Neural cell (in vitro differentiated cells): ENCODE measurements around the gene ABO. TPM values are rescaled to one million over a fixed set of nuclear protein-coding genes. Genes with fewer than 3 reads are reported as not detected.
"Not testable (repeated sequence)": the region's sequence is repeated elsewhere in the genome, so short reads cannot be mapped to it uniquely, and the experiment has no call there.

Experiments
- H2AFZ ChIP-seq: fragments of 200-600, 300-800 bp; sonication (generic), shearing (Covaris generic); 2 replicates; pipeline ENCODE4 v1.6.0; 2014; ENCODE audit warnings: low read depth, mild to moderate bottlenecking, antibody characterized with exemption, low read length, moderate library complexity
- H3F3A ChIP-seq: fragments of 200-600 bp; shearing (Covaris generic); 2 replicates; pipeline ENCODE4 v1.6.1; 2016; ENCODE audit warnings: mild to moderate bottlenecking, moderate library complexity, mixed read lengths, antibody characterized with exemption, low read length; ENCODE audit not compliant: insufficient read depth, poor library complexity, severe bottlenecking
- H3K27ac ChIP-seq: fragments of 200-600, 300-800 bp; sonication (generic), shearing (Covaris generic); 2 replicates; pipeline ENCODE4 v1.5.1; 2014; ENCODE audit warnings: mild to moderate bottlenecking, low read length, moderate library complexity
- H3K27me3 ChIP-seq: fragments of 300-800, 200-600 bp; sonication (generic), shearing (Covaris generic); 2 replicates; pipeline ENCODE4 v1.6.0; 2014; ENCODE audit warnings: mild to moderate bottlenecking, low read depth, low read length, moderate library complexity; ENCODE audit not compliant: insufficient read depth
- H3K36me3 ChIP-seq: fragments of 300-800, 200-600 bp; sonication (generic), shearing (Covaris generic); 2 replicates; pipeline ENCODE4 v1.5.1; 2014; ENCODE audit warnings: mild to moderate bottlenecking, antibody characterized with exemption, low read length, moderate library complexity; ENCODE audit not compliant: insufficient read depth
- H3K4me2 ChIP-seq: fragments of 300-800, 200-600 bp; sonication (generic), shearing (Covaris generic); 2 replicates; pipeline ENCODE4 v1.6.0; 2014; ENCODE audit warnings: mild to moderate bottlenecking, low read length
- H3K4me3 ChIP-seq: fragments of 300-800, 200-600 bp; sonication (generic), shearing (Covaris generic); 2 replicates; pipeline ENCODE4 v1.5.1; 2014; ENCODE audit warnings: mild to moderate bottlenecking, low read length, moderate library complexity
- H3K79me2 ChIP-seq: fragments of 200-600 bp; shearing (Covaris generic); replicated peaks from 2 replicates; pipeline ENCODE4 v1.6.0; 2014; ENCODE audit warnings: mild to moderate bottlenecking, low read length, moderate library complexity; ENCODE audit not compliant: insufficient read depth
- H3K9ac ChIP-seq: fragments of 300-800, 200-600 bp; sonication (generic), shearing (Covaris generic); 2 replicates; pipeline ENCODE4 v1.6.1; 2016; ENCODE audit warnings: mild to moderate bottlenecking, low read length, mixed read lengths
- H3K9me2 ChIP-seq: fragments of 200-600 bp; shearing (Covaris generic); 2 replicates; pipeline ENCODE4 v1.6.1; 2016; ENCODE audit warnings: mild to moderate bottlenecking, low read length, mixed read lengths; ENCODE audit not compliant: insufficient read depth
- H3K9me3 ChIP-seq: fragments of 200-600, 300-800 bp; sonication (generic), shearing (Covaris generic); 2 replicates; pipeline ENCODE4 v1.6.1; 2016; ENCODE audit warnings: mild to moderate bottlenecking, mixed run types, low read length, moderate library complexity, mixed read lengths
- H4K20me1 ChIP-seq: fragments of 200-600 bp; shearing (Covaris generic); 2 replicates; pipeline ENCODE4 v1.6.1; 2016; ENCODE audit warnings: mild to moderate bottlenecking, mixed run types; ENCODE audit not compliant: insufficient read depth
- CTCF ChIP-seq: fragments of 450-650 bp; IDR thresholded peaks from 2 replicates; pipeline ENCODE4 v1.5.1; 2014; ENCODE audit warnings: antibody characterized with exemption, mild to moderate bottlenecking, moderate library complexity; ENCODE audit not compliant: poor library complexity, severe bottlenecking
- EP300 ChIP-seq: fragments of 450-650 bp; conservative IDR thresholded peaks from 2 replicates; pipeline ENCODE4 v1.6.1; 2014; ENCODE audit warnings: antibody characterized with exemption, mild to moderate bottlenecking, moderate library complexity; ENCODE audit not compliant: poor library complexity, severe bottlenecking
- EZH2 ChIP-seq: fragments of 200-600, 300-800 bp; shearing (Covaris generic), sonication (generic); IDR thresholded peaks from 2 replicates; pipeline ENCODE4 v1.6.1; 2014; ENCODE audit warnings: antibody characterized with exemption, low read length, borderline replicate concordance, mild to moderate bottlenecking; ENCODE audit not compliant: insufficient read depth, poor library complexity, severe bottlenecking
- MXI1 ChIP-seq: fragments of 450-650 bp; conservative IDR thresholded peaks from 2 replicates; pipeline ENCODE4 v1.6.1; 2014; ENCODE audit warnings: antibody characterized with exemption, mild to moderate bottlenecking; ENCODE audit not compliant: poor library complexity, severe bottlenecking
- POLR2AphosphoS5 ChIP-seq: IDR thresholded peaks from 2 replicates; pipeline ENCODE4 v1.6.1; 2012
- RAD21 ChIP-seq: fragments of 450-650 bp; conservative IDR thresholded peaks from 2 replicates; pipeline ENCODE4 v1.6.1; 2014; ENCODE audit warnings: antibody characterized with exemption, mild to moderate bottlenecking, moderate library complexity
- REST ChIP-seq: IDR thresholded peaks from 2 replicates; pipeline ENCODE4 v1.6.1; 2012; ENCODE audit warnings: borderline replicate concordance
- SMC3 ChIP-seq: fragments of 450-650 bp; conservative IDR thresholded peaks from 2 replicates; pipeline ENCODE4 v1.6.1; 2014; ENCODE audit warnings: antibody characterized with exemption, mild to moderate bottlenecking, moderate library complexity; ENCODE audit not compliant: poor library complexity
- TAF1 ChIP-seq: IDR thresholded peaks from 2 replicates; pipeline ENCODE4 v1.6.1; 2012; ENCODE audit warnings: low read depth
- polyA plus RNA-seq: library from polyadenylated mRNA; depleted of rRNA; stranded (reverse); fragments of >200 nt; gene quantifications from 2 replicates; pipeline ENCODE4 v1.2.3, GENCODE V29; 2014

The ABO gene
- polyA plus RNA-seq, 1 donor from 2014 or later: not detected

- not testable (repeated sequence) for H3K79me2 ChIP-seq, H3K9me3 ChIP-seq, H3K4me2 ChIP-seq, H3K36me3 ChIP-seq, H3F3A ChIP-seq, H3K27ac ChIP-seq, H3K27me3 ChIP-seq, H3K9me2 ChIP-seq, H3K4me3 ChIP-seq, H3K9ac ChIP-seq, H2AFZ ChIP-seq, H4K20me1 ChIP-seq
Observed at GRCh38 chr9:133317551-133317950, 42.5 kb upstream of the ABO start.

- H3K9ac ChIP-seq: no peak overlapping the region
- H4K20me1 ChIP-seq: no peaks in the 10 kb centered on the region
- TF ChIP-seq REST (no peak), POLR2AphosphoS5 (no peak), CTCF (no peak), RAD21 (no peak)
- no peaks in the 10 kb centered on the region for H3K27me3 ChIP-seq
- no peak overlapping the region for H3K4me2 ChIP-seq
- no peak overlapping the region for H3K4me3 ChIP-seq
- H3K9me3 ChIP-seq: no peaks in the 10 kb centered on the region
- no peaks in the 10 kb centered on the region for H3K79me2 ChIP-seq
- no peaks in the 10 kb centered on the region for H3F3A ChIP-seq
- H3K27ac ChIP-seq: no peak overlapping the region
- no peak overlapping the region for H2AFZ ChIP-seq
- H3K36me3 ChIP-seq: no peaks in the 10 kb centered on the region
- H3K9me2 ChIP-seq: no peaks in the 10 kb centered on the region
Observed at GRCh38 chr9:133315997-133316396, 41.0 kb upstream of the ABO start.

GRCh38 chr9:133309608-133310007, 34.6 kb upstream of the ABO start:
- Histone ChIP-seq H4K20me1 (no peaks in the 10 kb centered on the region), H3K9me2 (no peaks in the 10 kb centered on the region), H3K9me3 (no peaks in the 10 kb centered on the region), H3K36me3 (no peaks in the 10 kb centered on the region), H3K4me2 (no peak overlapping the region), H3K4me3 (no peak overlapping the region), H3K79me2 (no peaks in the 10 kb centered on the region), H3K27ac (no peak overlapping the region), H2AFZ (no peak overlapping the region), H3K27me3 (no peaks in the 10 kb centered on the region), H3K9ac (no peak overlapping the region), H3F3A (no peaks in the 10 kb centered on the region)
- TF ChIP-seq CTCF: no peak
- TF ChIP-seq EP300: no peak
- no peak for TF ChIP-seq EZH2
- TF ChIP-seq REST: no peak
- TF ChIP-seq SMC3: no peak
- no peak for TF ChIP-seq POLR2AphosphoS5
- no peak for TF ChIP-seq MXI1
- TF ChIP-seq RAD21: no peak
- TF ChIP-seq TAF1: no peak
